HG03354 (cell line): Measurements from ENCODE around the gene TTC7B.

Experiments used
- ATAC-seq: cut with Tn5 transposase; IDR thresholded peaks from one replicate; pipeline ENCODE4 v1.9.1; 2021; ENCODE audit warnings: mild to moderate bottlenecking; ENCODE audit not compliant: unreplicated experiment, poor library complexity, severe bottlenecking

Gene TTC7B

GRCh38 chr14:90544971-90545370, 271.3 kb downstream of the TTC7B start:
- ATAC-seq: no peak

- ATAC-seq: no peak
Observed at GRCh38 chr14:90544566-90544965, 271.7 kb downstream of the TTC7B start.

DNA sequence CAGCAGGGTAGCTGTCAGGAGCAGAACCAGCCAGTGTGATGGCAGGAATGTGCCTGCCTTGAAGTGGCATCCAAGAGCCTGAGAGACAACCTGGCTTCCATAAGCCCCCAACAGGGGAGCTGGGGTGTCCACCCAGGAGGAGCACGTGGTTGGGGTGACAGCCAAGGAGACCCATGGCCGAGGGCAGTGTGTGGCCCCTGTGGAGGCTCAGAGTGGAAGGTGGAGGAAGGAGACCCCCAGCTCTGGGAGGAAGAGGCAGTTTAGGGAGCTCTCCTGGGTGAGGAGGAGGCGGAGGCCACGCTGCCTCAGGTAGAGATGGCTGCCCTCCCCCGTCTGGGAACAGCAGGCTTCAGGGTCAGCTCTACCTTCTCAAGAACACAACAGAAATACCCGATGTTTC, 272.4 kb downstream of the TTC7B start:
- ATAC-seq: no peak

GRCh38 chr14:90541076-90541634, 275.1 kb downstream of the TTC7B start:
- ATAC-seq: no peak

- ATAC-seq: no peak
Observed at GRCh38 chr14:90540437-90540836, 275.8 kb downstream of the TTC7B start.

- no peak for ATAC-seq
Observed at GRCh38 chr14:90539996-90540395, 276.2 kb downstream of the TTC7B start.

DNA sequence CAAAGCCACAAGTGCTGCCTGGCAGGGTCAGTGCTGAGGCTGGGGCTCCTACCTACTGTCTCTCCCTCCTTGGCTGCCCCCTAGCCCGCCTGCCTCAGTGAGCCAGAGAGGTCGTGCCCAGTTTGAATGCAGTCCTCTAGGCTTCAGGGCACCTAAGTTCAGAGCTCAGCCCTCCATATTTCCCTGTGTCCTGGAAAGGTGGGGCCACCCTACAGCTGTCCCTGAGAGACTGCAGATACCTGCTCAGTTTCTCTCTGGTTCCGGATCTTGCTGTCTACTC, 276.8 kb downstream of the TTC7B start:
- no peak for ATAC-seq

GRCh38 chr14:90538716-90539495, 277.3 kb downstream of the TTC7B start:
- no peak for ATAC-seq

GRCh38 chr14:90538095-90538494, 278.1 kb downstream of the TTC7B start:
- no peak for ATAC-seq

DNA sequence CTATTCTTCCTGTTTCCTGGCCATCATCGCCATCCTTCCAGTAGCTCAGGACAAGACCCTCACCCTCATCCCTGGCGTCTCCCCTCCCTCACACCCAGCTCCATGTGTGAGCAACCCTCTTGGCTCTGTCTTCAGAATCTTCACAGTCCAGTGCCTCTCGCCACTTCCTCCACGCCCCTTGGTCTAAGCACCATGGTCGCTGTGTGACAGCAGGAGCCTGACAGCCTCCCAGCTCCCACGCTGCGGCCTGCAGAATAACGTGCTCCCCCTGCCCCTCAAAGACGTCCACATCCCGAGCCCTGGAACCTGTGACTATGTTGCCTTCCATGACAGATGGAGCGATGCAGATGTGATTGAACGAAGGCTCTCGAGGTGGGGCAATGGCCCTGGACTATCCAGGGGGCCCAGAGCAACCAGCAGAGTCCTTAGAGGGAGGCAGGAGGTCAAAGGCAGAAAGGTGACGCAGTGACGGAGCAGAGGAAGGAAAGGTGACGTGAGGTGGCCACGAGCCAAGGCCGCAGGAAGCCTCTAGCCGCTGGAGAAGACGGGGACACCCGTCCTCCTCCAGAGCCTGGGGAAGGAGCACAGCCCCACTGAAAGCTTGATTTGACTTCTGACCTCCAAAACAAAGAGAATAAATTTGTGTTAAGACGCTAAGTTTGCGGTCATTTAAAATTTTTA, 279.6 kb downstream of the TTC7B start:
- ATAC-seq: no peak

GRCh38 chr14:90536092-90536491, 280.1 kb downstream of the TTC7B start:
- ATAC-seq: no peak

GRCh38 chr14:90535556-90536090, 280.6 kb downstream of the TTC7B start:
- ATAC-seq: no peak

GRCh38 chr14:90534838-90535555, 281.2 kb downstream of the TTC7B start:
- no peak for ATAC-seq

DNA sequence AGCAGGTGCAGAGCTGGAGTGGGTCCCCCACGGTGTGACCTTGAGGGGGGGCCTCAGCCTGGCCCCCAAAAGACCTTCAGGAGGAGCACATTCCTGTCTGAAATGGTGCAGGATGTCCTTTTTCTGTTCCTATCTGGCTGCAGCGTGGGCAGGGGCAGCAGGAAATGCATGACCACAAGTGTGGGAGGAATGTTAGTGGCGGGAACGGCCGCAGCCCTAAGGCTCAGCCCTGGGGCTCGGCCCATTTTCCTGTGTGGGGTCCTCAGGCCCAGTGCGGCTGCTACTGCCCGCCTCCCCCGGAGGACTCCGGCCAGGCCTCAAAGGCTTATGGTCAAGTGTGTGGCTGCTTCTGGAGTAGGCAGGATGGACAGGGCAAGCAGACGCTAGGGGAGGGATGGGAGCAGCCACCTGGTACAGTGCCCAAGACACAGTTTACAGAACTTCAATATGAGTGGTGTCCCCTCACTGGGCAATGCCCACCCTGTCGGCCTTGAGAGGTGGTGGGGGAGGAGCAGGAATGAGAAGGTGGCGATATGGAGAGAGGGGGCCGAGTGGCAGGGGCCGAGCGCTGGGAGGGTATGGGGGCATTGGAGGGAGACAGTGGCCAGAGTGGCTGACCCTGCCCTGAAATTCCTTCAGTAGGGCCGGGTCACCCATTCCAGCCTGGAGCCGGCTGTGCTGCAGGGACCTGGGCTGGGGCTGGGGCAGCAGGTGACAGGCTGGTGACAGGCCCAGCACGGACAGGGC, 282.0 kb downstream of the TTC7B start:
- no peak for ATAC-seq

GRCh38 chr14:90533591-90534021, 282.6 kb downstream of the TTC7B start:
- no peak for ATAC-seq

GRCh38 chr14:90532826-90533525, 283.3 kb downstream of the TTC7B start:
- ATAC-seq: no peak

GRCh38 chr14:90531497-90531896, 284.7 kb downstream of the TTC7B start:
- ATAC-seq: no peak

- ATAC-seq: no peak
Observed at GRCh38 chr14:90530523-90530922, 285.7 kb downstream of the TTC7B start.

DNA sequence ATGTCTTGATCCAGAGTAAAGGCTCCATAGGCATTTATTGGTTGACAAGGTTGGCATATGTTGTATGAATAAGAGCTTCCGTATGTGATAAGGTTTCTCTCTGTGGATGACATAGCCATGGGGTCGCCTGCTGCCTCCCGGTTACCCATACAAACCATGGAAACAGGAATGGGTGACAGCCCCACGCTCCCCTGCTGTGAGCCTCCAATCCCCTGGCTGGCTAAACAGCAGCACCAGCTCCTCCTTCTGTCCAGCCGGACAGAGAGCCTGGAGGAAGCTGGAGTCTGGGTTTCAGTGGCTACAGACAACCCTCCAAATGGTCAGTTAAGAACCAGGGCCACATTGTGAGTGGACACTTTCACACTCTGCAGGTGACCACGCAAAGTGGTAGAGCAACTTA, 288.3 kb downstream of the TTC7B start:
- no peak for ATAC-seq
